ENCODE data around the gene KCTD16.

Gene KCTD16

GRCh38 chr5:144297081-144297480 lies 126.4 kb downstream of the KCTD16 start:
- DNase-seq, result no peak

- DNase-seq, result no peak
Observed at GRCh38 chr5:144298658-144299057, 128.0 kb downstream of the KCTD16 start.

- DNase-seq, result no peak
Observed at GRCh38 chr5:144304688-144305087, 134.0 kb downstream of the KCTD16 start.

- DNase-seq, result no peak
Observed at GRCh38 chr5:144307736-144308135, 137.1 kb downstream of the KCTD16 start.

GRCh38 chr5:144308174-144308573 lies 137.5 kb downstream of the KCTD16 start:
- no peak for DNase-seq

- DNase-seq, result no peak
Observed at GRCh38 chr5:144308906-144309670, 138.4 kb downstream of the KCTD16 start.

GRCh38 chr5:144310621-144311020 lies 139.9 kb downstream of the KCTD16 start:
- DNase-seq, result no peak

- DNase-seq, result no peak
Observed at GRCh38 chr5:144313147-144313726, 142.6 kb downstream of the KCTD16 start.

GRCh38 chr5:144315026-144315425 lies 144.4 kb downstream of the KCTD16 start:
- no peak for DNase-seq

- no peak for DNase-seq
Observed at GRCh38 chr5:144315994-144316634, 145.4 kb downstream of the KCTD16 start.

GRCh38 chr5:144318011-144318410 lies 147.3 kb downstream of the KCTD16 start:
- DNase-seq, result no peak

GRCh38 chr5:144318460-144318859 lies 147.8 kb downstream of the KCTD16 start:
- no peak for DNase-seq

- no peak for DNase-seq
Observed at GRCh38 chr5:144323181-144323580, 152.5 kb downstream of the KCTD16 start.

- DNase-seq, result no peak
Observed at GRCh38 chr5:144325532-144325931, 154.9 kb downstream of the KCTD16 start.

- no peak for DNase-seq
Observed at GRCh38 chr5:144328494-144328893, 157.8 kb downstream of the KCTD16 start.

GRCh38 chr5:144328980-144329379 lies 158.3 kb downstream of the KCTD16 start:
- DNase-seq, result no peak

GRCh38 chr5:144329681-144330080 lies 159.0 kb downstream of the KCTD16 start:
- DNase-seq, result no peak

GRCh38 chr5:144331361-144331760 lies 160.7 kb downstream of the KCTD16 start:
- DNase-seq, result no peak

GRCh38 chr5:144332265-144332664 lies 161.6 kb downstream of the KCTD16 start:
- no peak for DNase-seq

- DNase-seq, result no peak
Observed at GRCh38 chr5:144333336-144333920, 162.8 kb downstream of the KCTD16 start.

- DNase-seq, result no peak
Observed at GRCh38 chr5:144335561-144335960, 164.9 kb downstream of the KCTD16 start.

- DNase-seq, result no peak
Observed at GRCh38 chr5:144336191-144336961, 165.7 kb downstream of the KCTD16 start.

GRCh38 chr5:144352330-144352729 lies 181.7 kb downstream of the KCTD16 start:
- DNase-seq, result no peak

All from CD4-positive, alpha-beta T cell treated with Interleukin-4 for 1 hour (primary cell).